NCI-H345 (cell line): ENCODE measurements around the gene OR10T2.
"Not testable (repeated sequence)": the region's sequence is repeated elsewhere in the genome, so short reads cannot be mapped to it uniquely, and the experiment has no call there.

Experiments
- DNase-seq: peaks from one replicate; lab custom pipeline; 2025; lab: John Stamatoyannopoulos, UW

Gene OR10T2

GRCh38 chr1:158398818-158399514 lies at the start of gene OR10T2:
Gene OR10T2, minus strand, starts transcription at chr1:158399466. Its CDS starts 0 bp downstream, at chr1:158399466.
- DNase-seq, result no peak

- no peak for DNase-seq
Measured at GRCh38 chr1:158445376-158445775, 46.1 kb upstream of the OR10T2 start.

- DNase-seq, result no peak
Measured at GRCh38 chr1:158434741-158435140, 35.5 kb upstream of the OR10T2 start.

DNA sequence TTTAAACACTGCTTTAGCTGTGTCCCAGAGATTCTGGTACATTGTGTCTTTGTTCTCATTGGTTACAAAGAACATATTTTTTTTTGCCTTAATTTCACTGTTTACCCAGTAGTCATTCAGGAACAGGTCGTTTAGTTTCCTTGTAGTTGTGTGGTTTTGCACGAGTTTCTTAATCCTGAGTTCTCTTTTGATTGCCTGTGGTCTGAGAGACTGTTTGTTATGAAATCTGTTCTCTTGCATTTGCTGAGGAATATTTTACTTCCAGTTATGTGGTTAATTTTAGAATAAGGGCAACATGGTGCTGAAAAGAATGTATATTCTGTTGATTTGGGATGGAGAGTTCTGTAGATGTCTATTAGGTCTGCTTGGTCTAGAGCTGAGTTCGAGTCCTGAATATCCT lies 30.9 kb upstream of the OR10T2 start:
- DNase-seq, result not testable (repeated sequence)

- DNase-seq, result no peak
Measured at GRCh38 chr1:158426137-158426536, 26.9 kb upstream of the OR10T2 start, which contains the start of gene OR10K2. Gene OR10K2, minus strand, starts transcription at chr1:158426237. Its CDS starts 5,371 bp downstream, at chr1:158420866.

GRCh38 chr1:158425027-158425426 lies 25.8 kb upstream of the OR10T2 start:
- no peak for DNase-seq

GRCh38 chr1:158422212-158422611 lies 22.9 kb upstream of the OR10T2 start:
- DNase-seq, result no peak

DNA sequence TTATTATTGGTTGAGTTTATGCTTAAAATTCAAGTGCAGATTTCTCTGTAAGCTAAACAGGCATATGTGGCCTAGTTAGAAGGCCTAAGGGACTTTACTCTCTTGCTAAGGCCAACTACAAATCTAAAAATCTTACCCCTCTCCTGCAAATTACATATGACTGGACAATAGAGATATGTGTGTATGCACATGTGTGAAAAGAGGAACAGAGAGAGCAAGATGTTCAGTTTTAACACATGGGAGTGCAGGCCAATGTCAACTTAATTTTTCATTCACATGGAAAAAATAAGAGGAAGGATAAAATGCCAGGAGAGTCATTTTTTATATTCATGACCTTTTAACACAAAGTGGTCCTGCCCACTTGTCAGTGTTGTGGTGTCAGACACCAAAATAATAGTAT lies 18.3 kb upstream of the OR10T2 start:
- DNase-seq, result no peak

GRCh38 chr1:158414651-158415345 lies 15.5 kb upstream of the OR10T2 start:
- no peak for DNase-seq

DNA sequence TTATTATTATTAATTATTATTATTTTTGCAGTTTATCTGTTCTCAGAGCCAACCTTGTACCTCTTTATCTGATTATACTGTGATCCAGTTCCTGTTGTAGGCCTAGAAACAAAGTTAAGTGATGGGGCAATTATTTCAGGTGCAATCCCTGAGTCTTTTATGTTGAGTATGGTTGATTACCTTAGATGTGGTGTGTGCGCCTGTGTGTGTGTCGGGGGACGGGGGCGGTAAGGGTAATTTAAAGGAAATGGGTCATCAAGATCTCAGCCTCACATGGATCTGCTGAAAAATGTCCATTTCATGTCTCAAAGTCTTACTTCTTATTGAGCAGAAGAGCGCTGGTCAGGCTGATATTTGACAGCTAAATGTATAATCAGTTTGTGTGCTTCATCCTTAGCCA lies 7.8 kb upstream of the OR10T2 start:
- DNase-seq, result no peak

- DNase-seq, result no peak
Measured at GRCh38 chr1:158400871-158401270, 1.6 kb upstream of the OR10T2 start.

GRCh38 chr1:158396646-158397045 lies 2.6 kb downstream of the OR10T2 start:
- no peak for DNase-seq

GRCh38 chr1:158393476-158393875 lies 5.8 kb downstream of the OR10T2 start:
- DNase-seq, result no peak

GRCh38 chr1:158391099-158391498 lies 8.2 kb downstream of the OR10T2 start:
- DNase-seq, result no peak

DNA sequence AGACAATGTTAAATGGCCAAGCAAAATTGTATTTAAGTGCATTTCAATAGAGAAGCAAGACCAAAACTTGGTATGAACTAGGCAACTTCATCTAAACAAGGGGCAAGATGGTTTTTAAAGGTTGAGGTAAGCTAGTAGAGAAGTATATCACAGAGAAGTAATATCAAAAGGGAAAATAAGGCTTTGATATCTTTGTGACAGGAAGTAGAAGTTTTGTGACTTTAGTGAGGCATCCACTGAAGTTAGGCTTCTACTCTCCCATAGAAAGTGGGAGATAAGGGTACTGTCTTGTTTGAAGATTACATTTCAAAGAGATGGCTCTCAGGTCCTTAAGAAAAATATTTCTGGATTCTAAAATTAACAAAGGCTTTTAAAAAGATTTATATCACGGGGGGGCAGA lies 8.9 kb downstream of the OR10T2 start:
- no peak for DNase-seq

DNA sequence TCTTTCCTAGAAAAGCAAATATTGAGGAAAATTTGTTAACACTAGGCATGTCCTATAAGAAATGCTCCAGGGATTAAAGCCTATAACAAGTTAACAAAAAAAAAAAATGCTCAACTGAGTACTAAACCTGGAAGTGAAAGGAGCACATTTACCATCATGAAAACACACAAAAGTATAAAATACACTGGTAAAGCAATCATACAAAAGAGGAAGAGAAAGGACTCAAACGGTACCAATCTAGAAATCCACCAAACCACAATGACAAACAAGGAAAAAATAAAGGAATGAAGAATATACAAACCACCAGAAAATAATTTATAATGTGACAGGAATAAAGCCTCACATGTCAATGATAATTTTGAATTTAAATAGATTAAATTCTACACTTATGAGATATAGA lies 24.4 kb downstream of the OR10T2 start:
- no peak for DNase-seq

DNA sequence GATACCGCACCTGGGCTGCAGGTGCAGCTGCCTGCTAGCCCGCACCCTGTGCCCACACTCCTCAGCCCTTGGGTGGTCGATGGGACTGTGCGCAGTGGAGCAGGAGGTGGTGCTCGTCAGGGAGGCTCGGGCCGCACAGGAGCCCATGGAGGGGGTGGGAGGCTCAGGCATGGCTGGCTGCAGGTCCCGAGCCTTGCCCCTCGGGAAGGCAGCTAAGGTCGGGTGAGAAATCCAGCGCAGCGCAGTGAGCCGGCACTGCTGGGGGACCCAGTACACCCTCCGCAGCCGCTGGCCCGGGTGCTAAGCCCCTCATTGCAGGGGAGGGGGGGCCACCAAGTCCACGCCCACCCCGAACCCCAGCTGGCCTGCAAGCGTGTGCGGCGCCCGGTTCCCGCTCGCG lies 25.2 kb downstream of the OR10T2 start:
- not testable (repeated sequence) for DNase-seq

DNA sequence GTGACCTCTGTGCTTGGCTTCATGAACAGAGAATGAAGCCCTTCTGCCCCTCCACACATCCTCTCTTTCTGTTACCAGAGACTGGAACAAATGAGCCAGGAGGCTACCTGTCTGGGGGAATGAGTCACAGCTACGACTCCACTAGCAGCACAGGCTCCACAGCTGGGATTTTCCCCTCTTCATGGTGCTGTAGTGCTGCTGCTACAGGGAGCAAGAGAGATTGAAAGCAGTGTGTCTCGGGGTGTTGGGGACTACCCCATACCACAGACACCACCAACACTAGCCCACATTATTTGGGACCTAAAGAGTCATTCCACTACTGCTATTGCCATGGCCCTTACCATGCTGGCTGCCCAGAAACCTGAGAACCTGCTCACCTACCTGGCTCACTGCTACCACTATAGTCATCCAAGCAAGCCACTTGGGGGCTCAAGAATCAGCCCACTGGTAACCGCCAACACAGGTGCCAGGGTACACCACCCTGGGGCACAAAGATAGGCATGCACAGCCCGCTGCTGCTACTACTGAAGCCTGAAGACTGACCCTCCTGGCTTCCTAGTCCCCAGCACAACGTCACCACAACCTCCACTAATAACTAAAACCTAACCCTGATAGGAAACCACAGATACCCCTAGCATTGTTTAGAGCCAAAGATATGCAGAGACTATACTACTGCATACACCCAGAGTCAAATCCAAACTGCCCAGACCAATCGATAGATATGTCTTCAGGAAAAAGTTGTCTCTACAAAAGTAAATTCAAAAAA lies 27.9 kb downstream of the OR10T2 start:
- no peak for DNase-seq

- no peak for DNase-seq
Measured at GRCh38 chr1:158366783-158367182, 32.5 kb downstream of the OR10T2 start.

- no peak for DNase-seq
Measured at GRCh38 chr1:158362941-158363340, 36.3 kb downstream of the OR10T2 start.

- no peak for DNase-seq
Measured at GRCh38 chr1:158362482-158362881, 36.8 kb downstream of the OR10T2 start.

DNA sequence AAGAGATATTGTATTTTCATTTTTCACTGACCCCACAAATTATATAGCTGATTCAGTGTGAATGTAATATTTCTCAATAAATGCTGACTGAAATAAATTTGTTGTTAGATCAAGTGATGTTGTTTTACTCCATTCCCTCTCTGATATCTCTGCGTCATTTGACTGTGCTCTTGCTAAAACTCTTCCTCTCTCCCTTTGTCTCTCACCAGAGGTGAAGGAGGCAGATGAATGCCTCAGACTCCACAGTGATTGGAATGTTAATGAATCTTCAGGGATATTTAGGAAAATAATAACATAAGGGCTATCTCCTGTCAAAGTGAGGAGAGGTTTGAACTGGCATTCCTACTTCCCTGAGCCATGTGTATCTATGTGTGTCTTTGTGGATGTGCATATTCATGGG lies 41.8 kb downstream of the OR10T2 start:
- DNase-seq, result no peak

DNA sequence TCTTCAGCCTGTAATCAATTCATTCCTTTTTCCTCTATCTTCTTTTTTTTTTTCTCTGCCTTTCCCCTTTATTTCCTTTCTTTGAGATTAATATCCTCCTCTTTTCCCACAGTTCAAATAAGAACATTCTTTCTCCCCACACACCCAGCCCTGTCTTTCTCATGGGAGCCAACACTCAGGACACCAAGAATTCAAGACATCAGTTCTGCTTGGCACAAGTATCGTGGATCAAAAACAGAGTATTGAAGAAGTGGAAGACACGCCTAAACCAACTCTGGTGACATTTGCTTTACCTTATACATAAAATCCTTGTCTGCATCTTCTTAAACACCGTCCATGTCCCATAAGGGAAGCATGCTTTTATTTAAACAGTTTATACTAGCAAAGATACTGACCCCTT lies 42.6 kb downstream of the OR10T2 start:
- no peak for DNase-seq
